DMS114 treated with DMSO at 0.1 percent for 48 hours (cell line): Measurements from ENCODE around the gene LIN28A.

ENCODE experiments used
- DNase-seq: peaks from one replicate; lab custom pipeline; 2025; ENCODE audit not compliant: unreplicated experiment; lab: John Stamatoyannopoulos, UW

LIN28A gene

GRCh38 chr1:26432793-26433192 lies 22.2 kb downstream of the LIN28A start:
- no peak for DNase-seq

GRCh38 chr1:26434161-26434752 lies 23.6 kb downstream of the LIN28A start:
- DNase-seq, result no peak

GRCh38 chr1:26438041-26438440 lies 27.4 kb downstream of the LIN28A start:
- no peak for DNase-seq

GRCh38 chr1:26440259-26440658 lies 29.6 kb downstream of the LIN28A start:
- no peak for DNase-seq

- DNase-seq, result no peak
Observed at GRCh38 chr1:26449868-26450267, 39.3 kb downstream of the LIN28A start.

- no peak for DNase-seq
Observed at GRCh38 chr1:26450908-26451307, 40.3 kb downstream of the LIN28A start.

GRCh38 chr1:26452459-26453183 lies 42.0 kb downstream of the LIN28A start:
- DNase-seq, result no peak

- DNase-seq, result no peak
Observed at GRCh38 chr1:26459148-26459547, 48.5 kb downstream of the LIN28A start.

GRCh38 chr1:26459573-26460031 lies 49.0 kb downstream of the LIN28A start:
- no peak for DNase-seq

GRCh38 chr1:26468911-26469310 lies 58.3 kb downstream of the LIN28A start:
- no peak for DNase-seq

GRCh38 chr1:26469558-26469957 lies 58.9 kb downstream of the LIN28A start:
- no peak for DNase-seq

- no peak for DNase-seq
Observed at GRCh38 chr1:26470878-26471497, 60.4 kb downstream of the LIN28A start.

- peak; percentile 67 for DNase-seq
Observed at GRCh38 chr1:26471498-26472319, 61.1 kb downstream of the LIN28A start.

GRCh38 chr1:26472320-26472900 lies 61.8 kb downstream of the LIN28A start, which contains the start of gene HMGN2:
HMGN2 (plus strand) TSS chr1:26472440; CDS start chr1:26472613, 173 bp downstream.
- peak; percentile 76 for DNase-seq

GRCh38 chr1:26472901-26473845 lies 62.6 kb downstream of the LIN28A start:
- DNase-seq, result peak; percentile 76

- DNase-seq, result no peak
Observed at GRCh38 chr1:26474818-26475217, 64.2 kb downstream of the LIN28A start.

GRCh38 chr1:26475989-26476388 lies 65.4 kb downstream of the LIN28A start:
- DNase-seq, result no peak

GRCh38 chr1:26476958-26477357 lies 66.3 kb downstream of the LIN28A start:
- DNase-seq, result no peak

GRCh38 chr1:26477446-26478152 lies 67.0 kb downstream of the LIN28A start:
- DNase-seq, result peak; percentile 43
